Measurements from ENCODE around the gene CXXC5.

CXXC5 gene

DNA sequence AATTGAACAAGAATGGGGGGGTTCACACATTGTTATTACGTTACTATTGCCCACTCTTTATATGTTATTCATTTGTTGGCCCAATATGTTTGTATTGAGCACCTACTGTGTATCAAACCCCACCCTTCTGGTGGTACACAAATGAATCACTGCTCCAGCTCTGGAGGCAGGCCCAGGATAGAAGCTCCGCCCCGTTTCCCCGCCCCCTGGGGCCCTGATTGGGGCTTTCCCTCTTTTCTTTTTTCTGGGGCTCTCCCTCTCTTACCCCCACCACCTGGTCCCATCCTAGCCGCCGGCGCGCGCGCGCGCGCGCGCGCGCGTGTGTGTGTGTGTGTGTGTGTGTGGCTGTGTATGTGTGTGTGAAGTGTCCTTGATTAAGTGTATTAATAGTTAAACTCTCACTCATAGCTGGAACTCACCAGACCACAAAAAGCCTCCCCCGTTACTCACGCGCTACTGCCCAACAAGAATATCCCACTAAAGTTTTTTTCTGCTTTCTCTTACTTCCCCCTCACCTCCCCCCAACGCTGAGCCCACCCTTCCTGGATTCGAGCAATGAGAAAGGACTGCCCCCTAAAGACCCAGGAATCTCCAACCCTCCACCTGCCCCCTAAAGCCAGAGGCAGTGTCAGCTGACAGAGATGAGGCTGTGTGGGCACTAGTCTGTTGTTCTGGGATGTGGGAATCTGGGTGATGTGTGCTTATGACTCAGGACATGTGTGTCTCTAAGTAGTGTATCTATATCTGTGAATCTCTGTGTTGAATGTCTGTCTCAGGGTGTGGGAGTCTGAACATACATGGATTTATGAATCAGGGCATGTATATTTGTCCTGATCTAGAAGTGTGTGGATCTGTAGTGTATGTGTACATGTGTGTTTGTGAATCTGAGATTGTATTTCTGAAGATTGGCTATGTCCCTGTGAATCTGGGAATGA is 4.0 kb downstream of the CXXC5 start:
- no peak for DNase-seq (ENCODE audit: low read depth)

DNA sequence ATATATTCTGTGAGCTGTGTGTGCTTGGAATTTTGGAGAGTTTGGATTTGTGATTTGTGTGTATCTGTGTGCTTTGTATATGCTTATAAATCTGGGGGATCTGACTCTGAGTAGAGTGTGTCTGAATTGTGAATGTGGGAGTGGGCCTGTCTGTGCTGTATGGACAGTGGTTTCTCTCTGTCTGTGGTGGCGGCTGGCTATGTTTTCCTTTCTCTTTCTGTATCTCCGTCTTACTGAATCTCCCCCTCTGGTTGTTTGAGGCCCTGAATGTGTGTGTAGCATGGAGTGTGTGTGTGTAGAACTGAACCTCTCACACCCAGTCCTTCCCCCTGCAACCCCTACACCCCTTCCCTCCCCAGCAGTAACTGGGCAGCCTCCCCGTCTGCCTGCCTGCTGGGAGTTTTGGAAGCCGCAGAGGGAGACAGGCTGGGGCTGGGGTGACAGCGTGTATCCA is 4.7 kb downstream of the CXXC5 start:
- no peak for DNase-seq (ENCODE audit: low read depth)

DNA sequence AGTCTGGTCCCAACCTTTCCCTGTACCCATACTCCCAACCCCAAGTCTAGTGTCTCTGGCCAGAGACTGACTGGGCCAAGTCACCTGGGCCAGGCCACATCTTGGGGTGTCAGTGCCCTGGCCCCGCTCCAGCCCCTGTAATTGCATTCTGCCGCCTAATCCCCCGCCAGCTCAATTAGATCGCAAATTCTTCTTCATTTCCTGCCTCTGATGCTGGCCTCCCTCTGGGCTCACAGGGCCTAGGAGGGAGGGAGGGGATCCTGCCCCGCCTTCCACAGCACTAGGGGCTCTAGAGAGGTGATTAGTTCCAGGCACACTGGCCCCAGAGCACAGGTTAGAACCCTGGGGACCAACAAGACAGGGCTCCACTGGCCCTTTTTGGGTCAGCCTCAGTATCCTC is 5.5 kb downstream of the CXXC5 start:
- no peak for DNase-seq (ENCODE audit: low read depth)

DNA sequence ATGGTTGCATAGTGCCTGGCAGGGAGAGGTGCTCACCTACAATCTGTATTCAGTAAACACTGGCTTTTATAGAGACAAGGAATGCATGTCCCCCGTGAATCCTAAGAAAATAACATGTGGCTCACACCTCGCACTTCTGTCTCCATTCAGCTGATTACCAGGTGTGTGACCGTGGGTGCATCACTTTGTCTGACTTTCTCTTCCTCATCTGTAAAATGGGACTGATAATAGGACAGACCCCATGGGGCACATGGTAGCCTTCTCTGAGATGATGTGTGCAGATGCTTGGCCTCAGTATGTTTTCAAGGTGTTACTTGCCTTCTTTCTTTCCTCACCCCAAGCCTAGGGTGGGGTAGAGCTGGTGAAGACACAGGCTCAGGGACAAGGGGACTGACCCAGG is 6.3 kb downstream of the CXXC5 start:
- no peak for DNase-seq (ENCODE audit: low read depth)

DNA sequence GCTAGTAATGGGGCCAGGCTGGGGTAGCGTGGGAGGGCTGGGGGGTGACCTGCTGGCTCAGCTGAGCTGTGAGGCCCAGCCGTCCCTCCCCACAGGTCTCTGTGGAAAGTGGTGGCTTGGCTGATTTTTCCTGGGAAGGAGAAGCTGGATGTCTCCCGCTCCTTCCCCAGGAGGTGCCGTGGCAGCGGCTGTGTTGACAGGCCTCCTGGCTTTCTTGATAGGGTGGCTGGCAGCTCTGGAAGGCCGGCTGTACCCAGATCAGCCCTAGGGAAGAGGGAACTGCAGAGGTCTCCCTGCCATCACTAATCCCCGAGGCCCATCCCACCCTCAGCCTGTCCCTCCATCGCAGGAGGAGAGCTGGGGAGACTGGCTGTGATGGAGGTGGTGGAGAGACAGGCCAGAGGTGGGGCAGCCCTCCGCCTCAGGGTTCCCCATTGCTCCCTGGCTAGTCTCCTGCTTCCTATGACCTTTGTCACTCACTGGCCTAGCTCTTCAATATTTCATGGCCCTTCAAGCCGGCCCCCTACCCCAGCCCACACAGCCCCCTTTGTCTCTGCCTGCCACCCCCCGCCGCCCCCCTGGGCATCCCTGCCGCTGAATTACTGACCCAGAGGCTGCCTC is 6.8 kb downstream of the CXXC5 start:
- DNase-seq (ENCODE audit: low read depth), result no peak

DNA sequence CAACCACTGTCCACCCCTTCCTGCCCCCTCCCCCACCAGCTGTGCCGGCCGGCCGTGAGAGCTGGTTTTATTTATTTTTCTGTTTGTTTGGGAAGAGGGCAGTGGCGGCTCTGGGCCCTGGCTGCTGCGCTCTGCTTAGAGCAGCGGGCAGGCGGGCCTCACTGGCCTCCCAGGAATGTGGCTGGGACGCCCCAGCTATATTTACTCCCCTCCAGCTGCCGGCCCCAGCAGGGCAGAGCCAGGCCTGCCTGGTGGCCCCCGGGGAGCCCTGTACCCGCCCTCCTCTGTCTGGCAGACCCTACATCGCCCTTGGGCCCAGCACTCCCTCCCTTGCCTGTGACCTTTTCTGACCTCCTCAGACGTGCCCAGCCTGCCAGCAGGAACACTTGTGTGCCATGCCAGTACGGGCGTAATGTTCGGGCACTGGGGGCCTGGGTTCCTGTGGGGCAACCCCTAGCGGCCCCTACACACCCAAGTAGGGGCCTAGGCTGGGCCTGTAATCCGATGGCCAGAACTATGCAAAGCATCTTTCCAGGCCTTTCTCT is 7.7 kb downstream of the CXXC5 start:
- DNase-seq (ENCODE audit: low read depth), result no peak

DNA sequence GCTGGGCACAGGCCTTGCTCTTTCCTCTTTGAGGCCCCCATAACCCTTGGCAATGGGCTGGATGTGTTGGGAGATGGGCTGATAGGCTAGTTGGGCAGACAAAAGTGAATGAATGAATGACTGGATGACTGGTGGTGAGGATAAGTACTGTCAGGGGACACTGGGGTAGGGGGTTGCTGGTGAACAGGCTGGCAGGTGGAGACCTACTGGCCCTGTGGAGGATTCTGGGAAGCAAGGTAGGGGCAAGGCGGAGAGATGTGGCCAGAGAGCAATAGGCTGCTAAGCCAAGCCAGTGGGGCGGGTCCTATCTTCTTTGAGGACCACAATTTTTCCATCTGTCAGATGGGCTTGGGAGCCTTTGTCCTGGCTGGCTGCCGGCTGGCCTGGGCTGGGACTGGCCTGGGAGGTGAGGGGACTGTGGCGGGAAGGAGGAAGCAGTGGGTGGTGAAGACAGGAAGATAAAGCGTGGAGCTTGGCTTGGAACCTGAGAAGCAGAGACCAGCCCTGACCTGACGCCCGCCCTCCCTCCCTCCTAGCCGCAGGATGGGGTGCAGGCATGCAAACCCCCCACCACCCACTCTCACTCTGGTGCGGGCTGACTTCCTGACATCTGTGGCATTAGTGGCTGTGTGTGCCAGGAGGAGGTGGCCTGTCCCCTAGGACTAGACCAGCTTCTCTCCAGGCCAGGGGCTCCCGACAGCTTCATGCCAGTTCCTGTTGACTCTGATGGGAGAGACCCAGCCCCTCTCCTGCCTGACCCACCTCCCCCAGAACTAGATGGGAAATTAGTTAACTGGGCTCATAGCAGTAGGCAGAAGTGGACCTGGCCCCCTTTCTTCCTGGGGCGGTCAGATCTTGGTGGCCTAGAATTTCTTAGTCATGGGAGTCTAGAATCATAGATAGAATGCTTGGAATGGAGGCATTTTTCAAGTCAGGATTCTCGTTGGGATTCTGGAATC is 9.5 kb downstream of the CXXC5 start:
- no peak for DNase-seq (ENCODE audit: low read depth)

DNA sequence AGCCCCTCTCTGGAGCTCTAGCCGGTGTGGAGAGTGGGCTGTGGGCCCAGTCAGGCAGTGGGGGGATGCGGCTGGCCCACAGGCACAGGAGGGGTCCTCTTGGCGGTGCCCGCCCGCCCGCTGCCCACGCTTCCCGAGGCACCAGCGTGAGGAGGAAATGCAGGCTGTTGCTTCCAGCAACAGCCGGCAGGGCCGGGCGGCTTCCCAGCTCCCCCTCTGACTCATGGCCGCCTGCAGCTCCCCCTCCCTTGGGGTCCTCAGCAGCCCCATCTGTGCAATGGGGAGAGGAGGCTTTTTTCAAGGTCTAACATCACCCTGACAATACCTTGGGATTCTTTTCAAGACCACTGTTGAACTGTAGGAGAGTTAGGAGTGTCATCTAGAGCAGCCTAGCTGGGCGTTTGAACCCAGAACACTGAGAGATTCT is 10.4 kb downstream of the CXXC5 start:
- no peak for DNase-seq (ENCODE audit: low read depth)

DNA sequence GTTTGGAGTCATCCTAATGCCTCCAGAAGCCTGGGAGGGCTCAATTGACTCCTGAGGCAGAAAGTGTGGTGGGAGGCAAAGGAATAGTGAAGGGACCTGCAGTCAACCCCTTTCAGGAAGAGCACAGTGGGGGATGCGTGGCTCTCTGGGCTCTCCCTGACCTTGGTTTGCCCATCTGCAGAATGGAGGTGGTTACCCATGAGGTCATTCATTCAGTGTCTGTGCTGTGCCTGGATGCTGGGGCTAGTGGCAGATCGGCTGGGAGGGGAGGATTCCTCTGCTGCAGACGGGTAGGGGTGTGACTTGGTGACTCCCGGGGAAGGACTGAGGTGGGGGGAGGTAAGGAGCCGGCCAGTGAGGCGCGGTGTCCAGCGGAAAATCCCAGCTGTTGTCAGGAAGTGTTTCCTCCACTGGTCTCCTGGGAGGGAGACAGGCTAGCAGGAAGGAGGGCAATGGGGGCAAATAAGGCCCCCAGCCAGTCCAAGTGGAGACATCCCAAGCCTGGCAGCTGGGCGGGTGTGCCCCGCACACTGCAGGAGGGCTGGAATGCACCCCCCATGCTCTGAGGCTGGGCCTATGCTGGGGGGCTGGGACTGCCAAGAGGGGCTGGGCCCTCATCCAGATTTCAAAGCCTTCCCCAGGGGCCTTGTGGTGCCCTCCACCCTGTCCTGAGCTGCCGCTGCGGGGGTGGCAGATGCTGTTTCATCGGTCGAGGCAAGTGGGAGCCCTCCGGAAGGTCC is 10.9 kb downstream of the CXXC5 start:
- DNase-seq (ENCODE audit: low read depth), result no peak

DNA sequence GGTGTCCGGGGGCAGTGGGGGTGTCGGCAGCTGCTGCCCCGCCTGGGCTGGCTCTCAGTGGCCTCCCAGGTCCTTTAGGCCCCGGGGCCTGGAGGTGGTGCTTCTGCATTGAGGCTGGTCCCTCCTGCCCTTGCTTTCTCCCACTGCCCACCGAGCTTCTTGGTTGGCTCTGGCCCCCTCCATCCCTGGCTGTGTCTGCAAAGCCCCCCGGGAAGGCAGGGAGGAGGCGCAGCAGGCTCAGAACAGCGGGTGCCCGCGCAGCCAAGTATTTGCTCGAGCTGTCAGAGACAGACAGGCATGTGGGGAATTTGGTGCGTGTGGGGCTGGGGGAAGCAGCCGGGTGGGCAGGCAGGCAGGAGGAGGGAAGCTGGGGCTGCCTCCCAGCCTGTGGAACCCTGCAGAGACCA is 11.5 kb downstream of the CXXC5 start:
- DNase-seq (ENCODE audit: low read depth), result no peak

DNA sequence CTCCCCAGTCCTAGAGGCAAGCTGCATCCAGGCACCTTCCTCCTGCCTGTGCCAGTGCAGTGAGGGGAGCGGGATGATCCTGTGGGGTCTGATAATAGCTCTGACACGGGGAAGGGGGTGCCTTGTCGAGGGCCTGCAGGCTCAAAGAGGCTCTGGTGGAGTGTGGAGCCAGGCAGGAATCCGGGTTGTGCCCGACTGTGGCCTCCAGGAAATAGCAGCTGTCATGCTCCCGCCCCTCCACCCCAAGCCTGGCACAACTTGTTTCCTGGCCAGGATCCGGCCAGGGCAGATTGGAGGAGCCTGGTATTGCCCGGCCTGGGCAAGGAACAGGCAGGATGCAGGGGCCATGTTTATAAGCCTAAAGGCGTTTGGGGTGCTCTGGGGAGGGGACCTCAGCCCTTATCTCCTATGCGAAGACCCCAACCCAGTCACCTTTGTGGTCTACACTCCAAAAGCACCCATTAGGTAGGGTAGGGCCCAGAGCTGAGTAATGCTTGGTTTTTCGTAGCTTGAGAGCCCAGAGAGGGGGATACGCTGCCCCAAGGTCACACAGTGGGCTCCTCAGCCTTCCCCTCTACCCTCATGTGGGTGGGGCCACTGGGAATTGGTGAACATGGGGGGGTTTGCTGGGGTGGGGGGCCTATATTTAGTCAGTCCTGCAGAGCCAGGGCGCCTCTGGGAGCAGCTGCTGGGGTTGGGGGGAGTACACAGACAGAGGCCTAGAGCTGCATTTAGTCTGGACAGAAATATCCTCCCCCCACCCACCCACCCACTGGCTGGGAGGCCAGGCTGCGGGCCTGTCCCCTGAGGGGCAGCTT is 12.2 kb downstream of the CXXC5 start:
- DNase-seq (ENCODE audit: low read depth), result no peak

DNA sequence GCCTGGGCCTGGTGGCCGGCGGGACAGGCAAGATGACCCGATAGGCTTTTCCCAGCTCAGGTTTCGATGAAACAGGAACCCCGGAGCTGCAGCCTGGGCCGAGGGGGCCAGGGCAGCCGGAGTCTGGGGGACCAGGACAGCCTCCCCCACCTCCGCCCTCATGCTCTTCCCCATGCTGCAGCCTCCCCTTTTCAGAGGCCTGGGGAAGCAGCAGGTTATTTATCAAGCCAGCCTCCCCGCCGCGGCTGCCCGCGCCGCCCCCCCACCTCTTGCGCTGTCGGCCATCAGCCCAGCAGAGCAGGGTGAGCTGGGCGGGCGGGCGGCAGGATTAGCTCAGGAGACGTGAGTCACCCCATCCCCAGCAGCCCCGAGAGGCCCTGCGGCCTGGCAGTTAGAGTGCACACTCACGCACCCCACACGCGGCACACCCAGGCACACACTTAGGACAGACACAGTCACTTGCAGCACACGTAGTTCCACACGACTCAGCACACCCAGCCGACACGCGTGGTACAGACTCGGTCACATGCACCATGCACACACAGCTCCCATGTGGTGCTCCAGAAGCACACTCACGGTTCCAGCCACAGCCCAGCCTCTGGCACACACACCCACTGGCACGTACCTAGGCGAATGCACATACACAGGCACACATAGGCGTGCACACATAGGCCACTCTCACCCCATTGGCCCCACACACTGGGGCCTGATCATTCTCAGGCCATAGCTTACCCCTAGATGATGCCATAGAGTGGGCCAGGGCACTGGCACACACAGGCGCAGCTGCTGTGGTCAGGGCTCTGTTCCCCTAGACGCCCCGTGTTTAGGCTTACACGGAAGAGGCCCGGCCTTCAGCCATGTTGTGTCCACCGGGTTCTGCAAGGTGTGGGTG is 13.0 kb downstream of the CXXC5 start:
- peak; percentile 89 for DNase-seq (ENCODE audit: low read depth)

DNA sequence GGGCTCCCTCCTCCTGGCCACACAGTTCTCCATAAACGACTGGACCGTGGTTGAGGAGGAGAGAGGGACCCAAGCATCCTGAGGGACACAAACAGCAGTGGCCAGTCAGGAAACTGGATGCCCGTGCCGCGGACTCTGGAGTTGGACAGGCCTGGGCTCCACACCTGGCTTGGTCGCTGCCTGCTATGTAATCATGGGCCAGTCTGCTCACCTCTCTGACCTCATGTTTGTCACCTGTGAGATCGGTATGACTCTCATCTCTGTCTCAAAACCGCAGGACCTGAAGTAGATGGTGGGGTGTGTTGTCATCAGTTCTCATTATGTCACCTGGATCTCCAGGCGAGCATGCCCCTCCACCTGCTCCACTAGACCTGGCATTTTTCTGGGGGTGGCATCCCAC is 14.5 kb downstream of the CXXC5 start:
- DNase-seq (ENCODE audit: low read depth), result no peak

DNA sequence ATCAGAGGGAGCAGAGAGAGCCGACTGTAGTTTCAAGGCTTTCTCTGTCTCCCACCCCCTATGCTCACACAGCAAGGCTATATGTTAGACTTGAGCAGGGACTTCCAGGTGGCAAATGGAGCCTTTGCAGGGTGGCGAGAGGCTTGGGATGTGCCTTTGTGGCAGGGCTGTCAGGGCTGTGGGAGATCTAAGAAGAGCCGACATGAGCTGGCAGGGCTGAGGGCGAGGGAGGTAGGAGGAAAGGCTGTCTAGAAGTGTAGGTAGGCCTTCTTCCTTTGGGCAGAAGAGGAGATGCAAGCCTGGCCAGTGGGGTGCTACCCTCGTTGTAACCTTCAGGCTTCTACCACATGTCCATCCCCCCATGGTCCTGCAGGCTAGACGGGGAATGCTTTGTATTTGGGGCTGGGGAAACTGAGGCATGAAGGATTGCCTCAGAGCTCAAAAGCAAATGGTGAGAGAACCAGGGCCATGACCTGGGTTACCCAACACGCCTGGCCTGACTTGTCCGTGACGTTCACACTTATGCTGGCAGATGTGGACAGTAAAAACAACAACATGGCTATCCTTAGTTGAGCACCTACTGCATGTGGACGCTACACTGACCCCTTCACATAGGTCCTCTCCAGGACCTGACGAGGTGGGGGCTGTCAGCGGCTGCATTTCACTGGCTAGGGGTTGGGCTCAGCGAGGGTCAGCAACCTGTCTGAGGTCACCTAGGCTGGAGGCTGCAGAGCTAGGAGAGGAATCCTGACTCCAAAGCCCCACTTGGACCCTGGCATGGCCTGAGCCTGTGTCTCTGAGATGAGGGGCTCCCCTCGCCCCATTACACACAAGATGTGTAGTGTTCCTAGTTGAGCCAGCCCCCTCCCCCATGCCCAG is 15.3 kb downstream of the CXXC5 start:
- no peak for DNase-seq (ENCODE audit: low read depth)

DNA sequence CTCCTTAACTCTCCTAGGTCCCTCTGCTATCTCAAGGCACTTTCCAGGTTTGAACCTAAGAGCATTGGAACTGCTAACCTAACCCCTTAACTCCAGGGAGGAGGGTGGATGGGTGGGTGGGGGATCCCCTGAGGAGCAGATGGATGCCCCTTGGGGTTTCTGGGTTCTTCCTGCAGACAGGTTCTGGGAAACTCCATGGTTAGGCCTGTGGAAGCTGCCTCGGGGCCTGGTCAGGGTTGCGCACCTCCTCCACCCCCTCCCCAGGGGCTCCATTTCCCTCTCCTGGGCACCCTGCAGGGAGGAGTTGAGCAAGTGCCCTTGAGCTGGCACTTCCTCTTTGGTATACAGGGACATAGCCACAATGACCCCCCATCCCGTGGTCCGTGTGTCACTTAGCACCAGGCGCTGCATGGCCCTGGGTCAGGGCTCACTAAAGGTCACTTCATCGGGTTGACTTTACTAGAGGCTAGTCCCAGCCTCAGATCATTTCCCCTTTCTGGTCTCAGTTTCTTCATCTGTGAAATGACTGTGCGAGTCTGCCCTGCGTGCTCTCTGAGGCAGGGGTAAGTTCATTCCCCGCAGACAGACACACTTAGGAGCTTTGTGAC is 16.0 kb downstream of the CXXC5 start:
- no peak for DNase-seq (ENCODE audit: low read depth)

DNA sequence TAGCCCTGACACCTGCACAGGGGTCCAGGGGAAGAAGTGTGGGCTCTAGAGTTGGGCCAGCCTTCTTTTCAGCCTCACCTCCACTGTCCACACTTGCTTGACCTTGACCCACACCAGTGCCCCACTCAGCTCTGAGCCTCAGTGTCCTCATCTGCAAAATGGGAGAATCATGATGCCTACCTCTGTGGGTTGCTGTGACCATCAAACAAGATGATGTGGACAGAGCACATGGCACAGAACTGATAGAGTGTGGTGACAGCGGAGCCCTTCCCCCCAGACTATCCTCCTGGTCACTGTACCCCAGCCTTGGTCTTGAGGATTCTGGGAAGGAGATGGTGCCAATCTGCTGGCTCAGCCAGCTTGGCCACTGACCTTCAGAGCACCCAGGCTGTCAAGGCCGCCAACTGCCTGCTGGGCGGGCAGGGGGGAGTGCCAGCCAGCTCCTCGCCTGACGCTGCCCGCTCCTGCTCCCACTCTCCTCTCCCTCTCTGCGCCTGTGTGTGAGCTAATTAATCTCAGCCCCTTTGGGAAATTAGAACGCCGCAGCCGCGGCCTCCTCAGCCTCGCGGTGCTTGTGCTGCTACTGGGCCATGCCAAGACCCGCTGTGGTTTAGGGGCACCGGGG is 16.7 kb downstream of the CXXC5 start:
- no peak for DNase-seq (ENCODE audit: low read depth)

DNA sequence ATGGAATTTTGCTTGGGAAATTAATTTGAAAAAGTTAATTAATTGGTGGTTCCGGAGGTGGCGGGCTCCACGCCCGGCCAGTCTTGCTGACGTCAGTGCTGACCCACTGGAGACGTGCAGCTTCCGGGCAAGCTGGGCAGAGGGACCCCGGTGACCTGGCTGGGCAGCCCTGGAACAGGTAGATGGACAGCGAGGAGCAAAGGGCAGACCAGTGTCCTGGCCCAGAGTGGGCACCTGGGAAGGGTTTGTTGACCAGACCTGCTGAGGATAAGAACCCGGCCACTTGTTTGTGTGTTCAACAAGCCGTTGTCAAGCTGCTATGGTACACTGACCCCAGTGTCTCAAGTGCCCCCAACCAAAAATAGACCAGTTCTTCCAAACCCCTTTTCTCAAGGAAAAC is 17.5 kb downstream of the CXXC5 start:
- no peak for DNase-seq (ENCODE audit: low read depth)

Data from GM04504 (cell line).